NCI-H2029 treated with DMSO at 0.1 percent for 48 hours (cell line): ENCODE results near the gene DAPL1.

Experiments used
- DNase-seq: peaks from one replicate; lab custom pipeline; 2025; lab: John Stamatoyannopoulos, UW

The DAPL1 gene, protein sequence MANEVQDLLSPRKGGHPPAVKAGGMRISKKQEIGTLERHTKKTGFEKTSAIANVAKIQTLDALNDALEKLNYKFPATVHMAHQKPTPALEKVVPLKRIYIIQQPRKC

DNA sequence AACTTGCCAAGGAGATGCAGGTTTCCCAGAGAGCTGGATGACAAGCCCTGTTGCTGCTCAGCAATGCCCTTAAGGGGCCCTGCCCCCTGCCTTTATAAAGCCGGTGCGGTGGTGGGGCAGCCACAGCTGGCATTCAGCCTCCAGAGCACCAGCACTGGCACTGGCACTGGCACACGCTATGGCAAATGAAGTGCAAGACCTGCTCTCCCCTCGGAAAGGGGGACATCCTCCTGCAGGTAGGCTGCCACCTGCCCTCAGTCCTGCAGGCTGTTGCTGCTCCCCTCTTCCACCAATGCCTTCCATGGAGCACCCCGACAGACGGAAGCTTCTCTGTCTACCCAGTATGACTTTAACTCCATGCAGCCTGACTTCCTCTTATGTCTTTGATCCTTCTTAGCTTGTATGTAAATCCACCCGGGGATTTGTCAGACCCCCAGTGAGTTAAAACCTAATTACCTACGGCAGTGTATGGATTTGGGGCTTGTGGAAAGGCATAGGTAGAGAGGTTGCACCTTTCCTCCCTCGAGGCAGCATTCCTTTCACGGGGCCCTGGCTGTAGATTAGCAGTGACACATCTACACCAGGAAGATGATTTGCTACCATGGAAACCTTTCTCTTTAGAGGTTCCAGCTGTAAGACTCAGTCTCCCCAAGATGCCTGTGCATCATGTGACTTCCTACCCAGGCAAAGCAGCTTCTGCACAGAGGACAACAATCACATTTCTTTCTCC is at the start of gene DAPL1:
TSS of gene DAPL1 (plus strand) at position 123 of the 730 bp plus-strand sequence. CDS start at position 179, 56 bp downstream.
- DNase-seq: peak; percentile 55

DNA sequence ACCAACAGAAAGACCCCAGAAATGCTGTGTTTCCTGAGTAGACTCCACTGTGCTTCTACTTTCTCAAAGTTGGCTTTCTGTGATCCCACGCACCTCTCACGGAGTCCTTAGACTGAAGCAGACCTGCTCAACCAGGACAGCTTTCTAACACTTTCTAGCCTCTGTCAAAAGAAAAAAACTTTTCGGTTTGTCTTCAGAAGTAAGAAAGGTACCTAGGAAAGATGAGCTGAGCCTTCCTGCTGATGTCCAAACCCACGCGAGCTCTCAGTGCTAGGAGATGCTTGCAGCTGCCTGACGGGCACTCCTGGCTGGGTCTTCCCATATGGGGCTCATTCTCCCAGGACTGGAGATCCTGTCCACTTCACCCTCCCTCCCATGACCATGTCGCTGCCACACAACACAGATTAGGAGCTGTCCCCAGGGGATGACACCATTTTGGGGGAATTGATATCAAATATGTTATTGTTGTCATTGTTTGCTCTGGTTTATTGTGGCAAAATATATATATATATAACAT is 49.2 kb upstream of the DAPL1 start:
- no peak for DNase-seq

DNA sequence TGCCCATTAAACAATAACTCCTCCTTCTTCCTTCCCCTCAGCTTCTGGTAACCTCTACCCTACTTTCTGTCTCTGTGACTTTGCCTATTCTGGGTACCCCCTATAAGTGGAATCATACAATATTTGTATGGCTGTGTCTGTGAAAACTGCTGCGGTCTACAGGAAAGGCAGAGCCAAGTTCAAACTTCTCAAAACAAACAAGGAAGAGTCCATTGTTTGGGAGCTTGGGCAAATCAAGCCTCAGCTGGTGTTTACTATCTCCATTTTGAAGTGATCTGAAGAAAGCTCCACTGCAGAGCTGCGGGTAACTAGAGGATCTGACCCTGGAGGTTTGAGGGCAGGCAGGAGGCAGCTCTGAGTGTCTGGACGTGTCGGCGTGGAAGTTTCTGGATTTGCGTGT is 48.6 kb upstream of the DAPL1 start:
- no peak for DNase-seq

DNA sequence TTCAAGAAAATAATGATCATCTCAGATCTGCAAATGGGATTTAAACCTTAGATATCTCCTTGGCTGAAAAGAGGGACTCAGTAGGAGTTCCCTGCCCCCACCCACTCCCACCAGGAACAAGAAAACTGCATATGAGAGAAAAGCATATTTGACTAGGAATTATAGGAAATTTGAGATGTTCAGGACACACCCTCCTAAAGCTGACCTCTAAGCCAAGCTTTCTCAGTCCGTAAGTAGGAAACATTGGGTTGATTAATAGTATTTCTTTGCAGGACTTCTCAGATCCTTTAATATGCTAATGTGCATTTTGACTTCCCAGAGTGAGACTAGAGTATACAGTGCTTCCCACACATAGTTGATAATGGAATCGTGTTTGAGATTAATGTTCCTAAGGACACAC is 47.8 kb upstream of the DAPL1 start:
- no peak for DNase-seq

DNA sequence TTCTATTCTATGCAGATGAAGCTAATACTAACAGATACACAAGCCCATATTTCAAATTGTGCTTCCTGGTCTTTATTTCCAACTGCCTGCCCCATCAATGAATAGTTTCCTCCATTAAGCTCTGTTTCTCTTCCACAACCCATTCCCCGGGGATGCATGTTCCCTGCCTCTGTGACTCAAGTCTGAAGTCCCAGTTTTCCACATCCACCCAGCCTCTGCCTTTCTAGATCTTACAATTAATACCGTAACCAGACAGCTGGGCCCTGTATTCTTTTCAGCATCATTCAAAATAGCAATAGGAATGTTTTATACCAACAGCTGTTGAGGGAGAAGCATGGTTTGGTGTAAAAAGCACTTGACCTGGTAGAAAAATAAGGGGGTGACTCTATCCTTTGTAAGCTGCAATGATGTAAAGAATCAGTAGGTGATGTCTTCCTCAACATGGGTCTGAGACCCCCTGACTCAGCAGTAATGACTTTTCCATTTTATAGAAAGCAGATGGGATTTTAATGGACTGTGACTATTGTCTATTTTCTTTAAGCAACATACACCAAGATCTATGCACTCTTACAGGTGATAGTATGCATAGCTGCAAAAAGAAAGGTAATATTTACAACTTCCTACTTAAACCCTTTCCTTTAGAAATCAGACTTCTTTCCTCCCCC is 46.1 kb upstream of the DAPL1 start:
- DNase-seq: no peak

DNA sequence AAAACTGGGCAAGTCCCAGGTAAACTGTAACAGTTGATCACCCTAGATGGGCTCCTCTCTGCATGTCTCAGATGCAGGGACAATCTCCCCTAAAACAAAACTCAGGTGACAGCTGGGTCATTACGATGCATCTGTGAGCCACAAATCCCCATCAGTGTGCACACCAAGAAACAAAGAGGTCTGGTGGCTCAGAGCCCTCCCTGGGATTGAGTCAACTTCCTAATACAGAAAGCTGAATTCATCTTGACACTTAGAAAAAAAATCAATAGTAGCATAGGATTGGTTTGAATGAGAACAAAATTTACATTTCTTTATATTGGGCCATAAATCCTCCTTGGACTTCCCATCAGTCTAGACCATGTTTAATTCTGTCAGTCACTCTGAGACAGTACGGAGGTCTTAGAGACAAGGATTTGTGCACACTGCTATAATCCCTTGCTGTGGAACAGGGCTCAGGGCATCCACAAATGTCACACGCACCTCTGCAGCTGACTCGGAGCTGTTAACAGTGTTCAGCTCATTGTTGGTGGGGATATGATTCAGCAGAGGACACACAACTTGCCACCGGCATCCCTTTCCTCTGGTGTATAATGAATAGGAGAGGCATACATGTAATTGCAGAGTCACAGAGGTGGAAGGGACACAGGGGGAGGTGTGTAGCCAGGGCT is 44.5 kb upstream of the DAPL1 start:
- DNase-seq: no peak

DNA sequence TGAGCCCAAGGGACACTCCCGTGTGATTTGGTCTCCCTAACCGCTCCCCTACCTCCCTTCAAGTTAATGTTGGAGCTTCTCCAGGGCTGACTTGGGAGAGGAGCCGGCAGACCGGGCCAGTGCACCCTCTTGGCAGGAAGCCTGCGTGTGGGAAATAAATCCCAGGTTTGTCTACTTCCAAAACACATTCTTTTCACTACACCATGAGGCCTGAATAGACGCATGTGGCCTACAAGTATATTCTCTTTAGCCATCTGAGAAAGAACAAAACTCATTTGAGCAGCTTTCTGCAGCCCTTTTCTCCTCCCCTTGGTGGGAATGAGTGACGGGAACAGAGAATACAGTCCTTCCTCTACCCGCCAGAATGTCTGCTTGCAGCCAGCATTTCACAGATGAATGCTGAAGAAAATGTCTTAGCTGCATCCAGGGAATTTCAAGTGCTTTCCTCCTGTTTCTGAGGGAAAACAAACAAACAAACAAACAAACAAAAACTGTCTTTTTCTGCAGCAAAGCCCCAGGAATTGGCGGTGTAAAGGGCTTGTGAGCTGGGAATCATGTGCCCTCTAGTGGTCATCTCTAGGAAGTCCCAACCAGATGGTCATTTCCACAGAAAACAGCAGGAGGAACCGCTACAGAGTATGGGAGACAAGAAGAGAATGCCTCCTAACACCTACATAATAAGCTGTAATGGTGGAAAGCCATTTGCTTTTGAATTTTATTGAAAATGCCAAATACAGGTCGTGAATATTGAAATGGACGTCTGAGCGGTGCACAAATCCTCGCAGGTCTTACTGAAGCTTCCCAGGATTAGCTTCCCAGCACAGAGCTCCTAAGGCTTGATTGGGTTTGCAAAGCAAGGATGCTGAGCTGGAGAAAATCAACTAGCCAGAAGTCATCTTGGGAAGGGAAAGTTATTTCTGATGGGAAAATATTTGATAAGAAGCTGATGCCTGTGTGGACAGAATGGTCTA is 41.2 kb upstream of the DAPL1 start:
- DNase-seq: peak; percentile 59

DNA sequence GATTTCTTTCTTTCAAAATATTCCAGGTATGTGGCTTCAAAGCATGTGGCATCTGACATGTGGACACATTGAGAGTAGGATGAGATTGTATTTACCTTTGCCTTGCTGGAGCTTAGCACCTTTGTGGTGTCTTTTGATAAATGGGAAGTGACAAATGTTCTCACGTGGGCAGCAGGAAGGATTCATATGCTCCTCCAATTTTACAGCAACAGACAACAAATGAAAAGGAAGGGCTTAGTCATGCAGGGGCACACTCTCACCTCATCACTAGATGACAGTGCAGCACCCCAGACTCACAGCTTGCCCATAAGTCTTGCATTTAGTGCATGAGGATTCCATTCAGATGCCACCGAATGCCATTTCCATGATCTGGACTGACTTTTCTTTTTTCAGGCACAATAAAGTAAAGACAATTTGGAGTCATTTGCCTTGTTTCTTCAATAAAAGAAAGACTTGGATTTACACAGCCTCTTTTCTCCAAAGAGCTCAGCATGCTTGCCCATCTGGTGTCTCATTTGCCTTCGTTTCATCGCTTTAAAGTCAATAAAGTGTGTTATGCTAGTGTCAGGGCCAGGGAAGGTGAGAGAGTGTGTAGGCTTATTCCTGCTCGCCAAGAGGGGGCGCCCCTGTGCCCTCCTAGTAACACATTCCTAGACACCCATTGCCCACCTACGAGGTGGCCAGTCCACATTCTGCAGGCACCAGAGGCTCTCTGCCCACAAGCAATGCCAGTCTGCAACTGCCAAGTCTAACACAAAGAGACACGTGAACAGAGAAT is 39.6 kb upstream of the DAPL1 start:
- no peak for DNase-seq

DNA sequence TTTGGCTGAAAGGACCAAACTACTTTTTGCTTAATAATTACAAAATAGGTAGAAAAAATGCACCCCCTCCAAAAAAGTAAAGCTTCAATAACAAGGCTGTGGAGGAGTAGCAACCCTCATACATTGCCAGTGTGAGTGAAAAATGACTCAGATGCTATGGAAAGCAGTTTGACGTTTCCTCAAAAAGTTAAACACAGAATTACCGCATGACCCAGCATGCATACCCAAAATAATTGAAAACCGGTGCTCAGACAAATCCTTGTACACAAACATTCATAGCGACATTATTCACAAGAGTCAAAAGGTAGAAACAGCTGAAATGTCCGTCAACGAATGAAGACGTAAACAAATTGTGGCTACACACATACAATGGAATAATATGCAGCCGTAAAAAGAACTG is 38.8 kb upstream of the DAPL1 start:
- DNase-seq: no peak

DNA sequence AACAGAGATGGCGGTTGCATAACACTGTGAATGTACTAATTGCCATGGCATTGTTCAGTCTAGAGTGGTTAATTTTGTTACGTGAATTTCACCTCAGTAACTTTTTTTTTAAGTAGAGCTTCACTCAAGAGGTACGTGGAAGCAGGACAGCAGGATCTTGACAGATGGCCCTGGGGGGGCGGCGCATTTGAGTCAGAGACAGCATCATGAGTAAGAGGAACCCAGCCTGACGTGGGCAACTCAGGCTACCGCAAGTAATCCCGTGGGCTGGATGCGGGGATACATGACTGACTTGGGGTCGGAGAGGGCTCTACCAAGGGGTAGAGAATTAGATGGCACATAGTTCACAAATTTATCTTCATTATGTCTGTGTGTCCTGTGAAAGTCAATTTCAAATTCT is 38.1 kb upstream of the DAPL1 start:
- DNase-seq: no peak

DNA sequence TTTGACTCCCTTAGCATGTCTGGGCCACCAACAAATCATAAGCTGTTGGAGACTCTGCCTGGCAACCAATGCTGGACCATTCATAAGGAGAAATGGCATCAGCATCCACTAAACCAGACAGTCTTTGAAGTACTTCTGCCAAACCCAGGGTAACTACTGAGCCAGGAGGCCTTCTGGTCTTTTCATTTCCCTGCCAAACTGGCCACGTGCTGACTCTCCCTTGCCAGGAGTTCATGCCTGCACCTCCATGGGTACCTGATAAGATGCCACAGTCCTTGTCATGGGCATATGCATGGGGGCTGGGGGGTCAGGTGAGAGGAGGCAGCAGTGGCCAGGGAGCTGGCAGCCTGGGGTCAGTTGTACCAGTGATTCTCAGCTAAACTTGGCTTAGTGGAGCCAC is 34.2 kb upstream of the DAPL1 start:
- no peak for DNase-seq

DNA sequence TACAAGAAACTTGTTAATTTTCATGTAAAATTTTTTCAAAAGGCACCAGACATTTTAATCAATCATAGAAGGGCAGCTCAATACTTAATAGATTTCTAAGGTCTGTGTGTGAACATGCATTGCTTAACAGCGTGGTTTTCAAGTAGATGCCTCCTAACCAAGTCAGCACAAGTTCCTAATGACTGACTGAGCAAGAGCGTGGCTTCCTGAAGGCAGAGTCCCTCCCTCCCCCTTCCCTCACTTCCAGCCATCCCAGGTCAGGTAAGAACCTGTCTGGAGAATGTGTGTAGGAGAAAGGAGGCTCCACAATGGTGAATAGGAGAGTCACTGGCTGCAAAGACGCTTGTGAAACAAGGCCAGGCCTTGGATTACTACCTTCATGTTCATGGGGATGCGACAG is 33.5 kb upstream of the DAPL1 start:
- no peak for DNase-seq

DNA sequence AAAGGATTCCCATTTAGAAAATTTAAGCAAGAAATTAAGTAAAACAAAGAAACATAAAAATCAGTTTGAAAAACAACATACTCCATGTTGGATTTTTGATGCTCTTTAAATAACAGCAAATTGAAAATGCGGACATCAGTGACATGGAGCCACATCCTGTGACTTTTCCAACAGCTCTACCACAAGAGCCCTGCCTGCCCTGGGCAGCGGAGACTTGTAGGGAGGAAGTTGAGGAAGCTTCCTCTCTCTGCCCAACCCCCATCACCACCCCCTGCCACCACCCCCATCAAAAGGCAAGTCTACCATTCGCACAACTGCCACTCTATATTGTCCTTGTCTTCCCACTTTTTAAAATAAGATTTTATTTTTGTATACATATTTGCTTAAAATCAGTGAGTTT is 32.8 kb upstream of the DAPL1 start:
- no peak for DNase-seq

DNA sequence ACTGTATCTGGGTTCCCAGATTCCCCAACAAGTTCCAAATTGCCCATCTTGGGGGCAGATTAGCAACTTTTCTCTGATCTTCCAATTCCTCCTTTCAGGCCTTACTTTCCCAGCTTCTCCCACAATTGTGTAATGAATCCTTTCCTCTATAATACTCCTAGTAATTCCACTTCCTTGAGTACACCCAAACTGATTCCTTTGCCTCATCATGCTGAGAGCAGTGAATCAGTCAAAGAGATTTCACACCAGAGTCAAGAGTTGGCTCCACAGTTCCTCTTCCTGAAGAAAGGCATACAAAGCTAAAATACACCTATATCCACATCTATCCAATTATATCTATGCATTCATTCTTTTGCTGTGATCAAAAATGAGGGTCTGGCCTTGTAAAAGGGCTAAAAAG is 28.6 kb upstream of the DAPL1 start:
- DNase-seq: no peak

DNA sequence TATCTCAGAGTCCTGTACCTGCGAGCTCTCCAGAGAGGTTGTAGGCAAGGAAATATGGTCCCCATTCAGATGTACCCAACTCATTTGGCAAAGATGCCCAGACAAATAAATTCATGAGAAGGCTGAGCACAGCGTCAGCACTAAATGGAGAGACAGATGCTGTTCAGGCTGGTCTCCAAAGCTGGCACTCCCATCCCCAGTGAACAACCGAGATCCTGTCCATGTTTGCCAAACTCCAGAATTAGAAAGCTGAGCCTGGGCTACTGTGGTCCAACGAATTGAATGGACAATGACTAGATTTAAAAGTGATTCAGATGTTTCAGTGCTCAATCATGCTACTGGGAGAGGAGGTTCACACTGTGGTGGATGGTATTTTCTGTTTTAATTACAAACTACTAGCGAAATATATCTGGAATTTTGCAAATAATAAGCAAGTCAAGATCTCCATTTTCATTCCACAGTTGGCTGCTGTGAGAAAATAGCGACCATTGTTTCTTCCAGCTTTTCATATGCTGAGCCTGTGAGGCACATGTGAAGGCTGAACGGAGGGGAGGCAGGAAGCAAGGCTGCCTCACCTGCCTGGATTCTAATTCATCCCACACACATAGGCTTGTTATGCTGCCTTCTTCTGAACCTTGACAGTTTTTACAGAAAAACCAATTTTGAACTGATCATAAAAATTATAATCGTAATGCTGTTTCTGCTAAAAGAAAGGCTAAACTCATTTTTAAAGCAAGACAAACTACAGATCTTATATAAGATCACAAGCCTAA is 22.6 kb upstream of the DAPL1 start:
- DNase-seq: no peak

DNA sequence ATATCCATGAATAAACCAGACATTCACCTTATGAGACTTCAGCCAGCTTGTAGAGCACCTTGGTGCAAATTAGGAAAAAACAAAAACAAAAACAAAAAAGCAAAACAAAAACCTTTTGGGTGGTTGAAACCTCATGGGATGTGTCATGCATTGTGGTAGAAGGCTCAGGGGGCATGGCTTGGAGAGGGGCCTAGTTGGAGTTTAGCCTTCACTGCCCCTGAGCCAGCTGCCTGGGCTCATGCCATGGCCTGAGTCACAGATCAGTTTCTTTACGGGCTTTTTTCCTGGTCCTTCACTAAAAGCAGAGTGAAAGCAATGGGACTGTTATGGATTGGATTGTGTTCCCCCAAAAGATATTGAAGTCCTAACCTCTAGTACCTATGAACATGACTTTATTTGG is 22.0 kb upstream of the DAPL1 start:
- DNase-seq: no peak

DNA sequence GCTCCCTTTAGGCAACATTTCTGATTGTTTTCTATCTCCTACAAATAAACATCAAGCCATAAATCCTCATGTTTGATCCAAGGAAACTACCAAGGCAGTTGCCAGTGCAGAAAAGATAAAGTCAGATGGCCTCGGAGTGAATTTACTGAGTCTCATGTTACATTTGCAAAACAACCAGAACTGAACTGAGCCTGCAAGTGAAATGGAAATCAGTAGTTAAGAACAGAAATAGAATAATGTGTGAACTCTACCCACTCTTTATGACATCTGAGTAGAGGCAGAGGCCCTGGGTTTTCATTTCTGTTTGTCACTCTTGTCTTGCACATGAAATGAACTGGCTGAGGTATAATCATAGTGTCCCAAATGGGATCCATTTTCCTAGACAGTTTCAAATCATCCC is 20.4 kb upstream of the DAPL1 start:
- DNase-seq: no peak

DNA sequence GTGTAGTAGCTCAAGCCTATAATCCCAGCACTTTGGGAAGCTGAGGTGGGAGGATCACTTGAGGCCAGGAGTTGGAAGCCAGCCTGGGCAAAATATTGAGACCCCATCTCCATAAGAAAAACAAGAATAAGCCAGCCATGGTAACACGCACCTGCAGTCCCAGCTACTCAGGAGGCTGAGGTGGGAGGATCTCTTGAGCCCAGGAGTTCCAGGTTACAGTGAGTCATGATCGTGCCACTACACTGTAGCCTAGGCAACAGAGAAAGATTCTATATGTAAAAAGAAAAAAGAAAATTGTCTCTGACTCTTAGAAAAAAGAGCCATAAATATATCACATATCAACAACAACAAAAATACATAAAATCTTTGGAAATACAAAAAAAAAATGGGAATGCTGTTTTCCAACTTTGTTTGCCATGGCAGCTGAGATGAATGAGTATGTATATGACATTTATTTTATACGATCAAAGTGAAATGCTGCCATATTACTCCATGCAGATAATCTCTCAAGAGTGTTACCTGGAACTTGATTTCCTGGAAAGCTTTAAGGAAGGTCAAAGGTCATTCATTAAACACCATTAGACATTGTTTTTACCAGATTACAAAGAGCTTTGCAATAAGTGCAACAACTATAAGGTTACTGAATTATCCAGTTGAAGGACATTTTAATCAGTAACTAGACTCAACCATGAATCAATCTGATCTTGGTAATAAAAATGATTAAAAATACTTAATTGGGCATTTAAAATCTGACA is 19.7 kb upstream of the DAPL1 start:
- DNase-seq: no peak

DNA sequence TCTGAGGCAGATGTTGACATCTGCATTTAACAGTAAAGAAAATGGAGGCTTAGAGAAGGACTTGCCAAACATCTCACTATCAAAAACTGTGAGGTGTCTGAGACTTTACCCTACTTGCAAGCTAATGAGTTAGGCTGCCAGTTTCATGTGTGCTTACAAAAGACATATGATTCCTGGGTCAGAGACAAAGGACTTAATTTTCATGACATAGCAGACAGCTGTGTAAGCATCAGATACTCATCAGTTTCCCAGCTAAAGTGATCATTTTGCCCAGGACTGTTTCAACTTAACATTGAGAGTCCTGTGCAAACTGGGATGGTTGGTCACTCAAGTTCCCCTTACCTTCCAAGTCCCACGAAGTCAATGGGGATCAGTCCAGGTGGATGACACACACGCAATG is 18.9 kb upstream of the DAPL1 start:
- DNase-seq: no peak
